GM12878 (cell line): ENCODE measurements around the gene DMPK. TPM values are rescaled to one million over a fixed set of nuclear protein-coding genes. Genes with fewer than 3 reads are reported as not detected.

Experiments used
- ATAC-seq: fragments of 200-7000 bp; cut with Tn5 transposase; 3 replicates; pipeline ENCODE4 v1.9.1; 2020; ENCODE audit warnings: mild to moderate bottlenecking, moderate library complexity
- BruUV-seq: library from RNA; stranded (reverse); fragments of 400-500 nt; replicated peaks from 2 replicates; lab custom pipeline; 2021; lab: Mats Ljungman, UMichigan
- CTCF ChIA-PET: fragments of 300-600 bp; sonication (Branson Sonifier 250); formaldehyde crosslinking; extraction: SDS; loops from one replicate; lab custom pipeline; 2021; ENCODE audit warnings: inconsistent platforms; lab: Yijun Ruan, JAX
- POLR2A ChIA-PET: fragments of 350-600 bp; formaldehyde crosslinking; extraction: SDS; loops from one replicate; lab custom pipeline; 2021; ENCODE audit warnings: inconsistent platforms; lab: Charles Lee
- RAD21 ChIA-PET: fragments of 300-600 bp; sonication (Branson Sonifier 250); formaldehyde crosslinking; loops from one replicate; lab custom pipeline; 2023; ENCODE audit warnings: antibody characterized with exemption; ENCODE audit not compliant: unreplicated experiment; lab: Charles Lee
- SMC1A ChIA-PET: fragments of 300-600 bp; sonication (Branson Sonifier 250); formaldehyde crosslinking; loops from one replicate; lab custom pipeline; 2023; ENCODE audit not compliant: unreplicated experiment, uncharacterized antibody; lab: Charles Lee
- DNase-seq: peaks from one replicate; pipeline ENCODE4 v3.0.0-alpha.2; 2011; ENCODE audit warnings: low read depth, low spot score
- FAIRE-seq: peaks from 3 replicates; lab custom pipeline; 2011; peaks lifted over from hg19 to GRCh38; lab: Jason Lieb, UNC
- H2AFZ ChIP-seq: 2 replicates; pipeline ENCODE4 v1.6.0; 2011; ENCODE audit warnings: low read depth, low read length, control low read depth; ENCODE audit not compliant: control insufficient read depth
- H3K27ac ChIP-seq: 2 replicates; pipeline ENCODE4 v1.5.1; 2011; ENCODE audit warnings: control low read depth; ENCODE audit not compliant: control insufficient read depth, insufficient read depth
- H3K27me3 ChIP-seq, 2 experiments: replicated peaks in 1 of 2; 2 replicates each; pipeline versions ENCODE4 v1.6.0 to v1.6.1; 2011; ENCODE audit warnings: low read length in 1 of 2; ENCODE audit not compliant: control insufficient read depth in 2 of 2, insufficient read depth in 2 of 2
- H3K36me3 ChIP-seq, 2 experiments: 2 replicates each; pipeline ENCODE4 v1.5.1; 2011; ENCODE audit warnings: low read length in 1 of 2; ENCODE audit not compliant: control insufficient read depth in 2 of 2, insufficient read depth in 2 of 2
- H3K4me1 ChIP-seq: 2 replicates; pipeline ENCODE4 v1.6.1; 2011; ENCODE audit warnings: mild to moderate bottlenecking, low read length, moderate library complexity, mixed read lengths; ENCODE audit not compliant: control insufficient read depth, insufficient read depth
- H3K4me2 ChIP-seq: 2 replicates; pipeline ENCODE4 v1.6.0; 2011; ENCODE audit warnings: control low read depth; ENCODE audit not compliant: control insufficient read depth, insufficient read depth
- H3K4me3 ChIP-seq: fragments of 200-600 bp; sonication (generic); 2 replicates; pipeline ENCODE4 v1.5.1; 2016
- H3K79me2 ChIP-seq: 2 replicates; pipeline ENCODE4 v1.6.0; 2011; ENCODE audit warnings: low read length; ENCODE audit not compliant: control insufficient read depth, insufficient read depth
- H3K9ac ChIP-seq: 2 replicates; pipeline ENCODE4 v1.8.0; 2011; ENCODE audit warnings: low read length, control low read depth, mixed read lengths; ENCODE audit not compliant: control insufficient read depth, insufficient read depth
- H3K9me3 ChIP-seq: replicated peaks from 3 replicates; pipeline ENCODE4 v1.5.1; 2011; ENCODE audit warnings: mild to moderate bottlenecking, low read length; ENCODE audit not compliant: control insufficient read depth, insufficient read depth
- H4K20me1 ChIP-seq: 2 replicates; pipeline ENCODE4 v1.6.0; 2011; ENCODE audit not compliant: control insufficient read depth, insufficient read depth
- EED ChIP-seq: sonication (generic); IDR thresholded peaks from 2 replicates; pipeline ENCODE4 v1.6.1; 2016; ENCODE audit warnings: antibody characterized with exemption, low read depth
- EGR1 ChIP-seq, 2 experiments: IDR thresholded peaks; 1 replicate in 1 of 2; 2 replicates in 1 of 2; pipeline ENCODE4 v1.6.1; 2011 to 2012; ENCODE audit warnings: low read depth in 2 of 2, low read length in 2 of 2, borderline replicate concordance in 1 of 2, mild to moderate bottlenecking in 1 of 2, moderate library complexity in 1 of 2
- GATAD2B ChIP-seq: fragments of 450-650 bp; conservative IDR thresholded peaks from 2 replicates; pipeline ENCODE4 v1.6.1; 2017; ENCODE audit warnings: low read depth, mild to moderate bottlenecking, moderate library complexity
- IKZF2 ChIP-seq, 2 experiments: fragments of 450-650 bp; IDR thresholded peaks; 2 replicates each; pipeline ENCODE4 v1.6.1; 2017; ENCODE audit warnings: mild to moderate bottlenecking in 2 of 2, moderate library complexity in 2 of 2
- KDM1A ChIP-seq: fragments of 200-600 bp; sonication (generic); IDR thresholded peaks from 2 replicates; pipeline ENCODE4 v1.6.1; 2016; ENCODE audit warnings: borderline replicate concordance
- MLLT1 ChIP-seq: fragments of 450-650 bp; IDR thresholded peaks from 2 replicates; pipeline ENCODE4 v1.6.1; 2016; ENCODE audit warnings: mild to moderate bottlenecking
- MYC ChIP-seq: IDR thresholded peaks from 2 replicates; pipeline ENCODE4 v1.6.1; 2011; ENCODE audit warnings: mild to moderate bottlenecking, low read length, moderate library complexity, inconsistent platforms; ENCODE audit not compliant: insufficient read depth, insufficient replicate concordance, insufficient read length, severe bottlenecking
- NFXL1 ChIP-seq: fragments of 450-650 bp; IDR thresholded peaks from 2 replicates; pipeline ENCODE4 v1.6.1; 2017; ENCODE audit warnings: antibody characterized with exemption, mild to moderate bottlenecking, borderline replicate concordance
- NR2C2 ChIP-seq: IDR thresholded peaks from 2 replicates; pipeline ENCODE4 v1.6.1; 2011; ENCODE audit warnings: borderline replicate concordance, low read depth; ENCODE audit not compliant: control insufficient read depth, insufficient read length
- PAX8 ChIP-seq: fragments of 450-650 bp; IDR thresholded peaks from 2 replicates; pipeline ENCODE4 v1.6.1; 2017; ENCODE audit warnings: mild to moderate bottlenecking, moderate library complexity
- RUNX3 ChIP-seq: IDR thresholded peaks from 2 replicates; pipeline ENCODE4 v1.6.1; 2012; ENCODE audit warnings: low read length, inconsistent platforms
- SKIL ChIP-seq: fragments of 450-650 bp; IDR thresholded peaks from 2 replicates; pipeline ENCODE4 v1.6.1; 2017; ENCODE audit warnings: mild to moderate bottlenecking, low read depth, inconsistent platforms; ENCODE audit not compliant: poor library complexity, severe bottlenecking
- SMAD1 ChIP-seq: fragments of 450-650 bp; IDR thresholded peaks from 2 replicates; pipeline ENCODE4 v1.6.1; 2018; ENCODE audit warnings: mild to moderate bottlenecking, low read depth; ENCODE audit not compliant: partially characterized antibody
- SUPT20H ChIP-seq: IDR thresholded peaks from 2 replicates; pipeline ENCODE4 v1.6.1; 2011; ENCODE audit warnings: low read depth, mild to moderate bottlenecking, low read length, moderate library complexity, borderline replicate concordance; ENCODE audit not compliant: control insufficient read depth
- USF1 ChIP-seq: IDR thresholded peaks from 2 replicates; pipeline ENCODE4 v1.6.1; 2011; ENCODE audit warnings: borderline replicate concordance, low read depth, mild to moderate bottlenecking, moderate library complexity, mixed read lengths, low read length; ENCODE audit not compliant: insufficient read depth; ENCODE audit errors: extremely low read length
- ZNF622 ChIP-seq: fragments of 450-650 bp; IDR thresholded peaks from 2 replicates; pipeline ENCODE4 v1.6.1; 2017; ENCODE audit warnings: mild to moderate bottlenecking, inconsistent platforms
- WGBS: methylation state at CpG from one replicate; pipeline ENCODE4 v1.1.6; 2016; ENCODE audit warnings: low lambda C conversion rate; ENCODE audit not compliant: insufficient replicate concordance, insufficient coverage; ENCODE audit errors: missing lambda C conversion rate; 5-methylcytosine and 5-hydroxymethylcytosine counted together
- in situ Hi-C: fragments of 300-500 bp; cut with MboI; formaldehyde crosslinking; loops from 9 replicates; pipeline ENCODE4 v1.14.3; 2018; ENCODE audit warnings: mixed read lengths
- intact Hi-C: fragments of 100-400 bp; cut with micrococcal nuclease; formaldehyde crosslinking; loops from one replicate; pipeline ENCODE4 v1.14.2; 2022; ENCODE audit not compliant: unreplicated experiment
- polyA plus RNA-seq, 11 experiments: library from polyadenylated mRNA; depleted of rRNA in 4 of 11; unstranded in 6 of 11; stranded (reverse) in 5 of 11; fragments of >200 nt; fragmentation: Nextera tagmentation in 4 of 11; fragmentation: Illumina TruSeq in 1 of 11; extraction: Ambion mirVana in 4 of 11; extraction: Trizol in 1 of 11; gene quantifications; 1 replicate in 1 of 11; 2 replicates in 10 of 11; pipeline versions ENCODE4 v1.2.1 to v1.2.3, GENCODE V29; 2011 to 2016; ENCODE audit warnings: inconsistent platforms in 2 of 11, missing spikeins in 2 of 11, low read depth in 1 of 11
- total RNA-seq, 4 experiments: library from RNA; depleted of rRNA in 3 of 4; stranded (reverse); fragments of >200 nt in 3 of 4; fragmentation: Illumina TruSeq in 1 of 4; extraction: Trizol in 1 of 4; gene quantifications; 2 replicates each; pipeline versions ENCODE4 v1.2.1 to v1.2.3, GENCODE V29; 2013 to 2021
- TF ChIP-seq, protein P1 (sequence below): fragments of 450-650 bp; IDR thresholded peaks from 2 replicates; pipeline ENCODE4 v1.6.1; 2016; ENCODE audit warnings: mild to moderate bottlenecking

Gene DMPK
- total and polyA plus RNA-seq, 10 of the 15 experiments (the other 5 are each of a cell fraction or from before 2014, with no cell fraction given) = 0.60 to 33.6 (median 5.2) TPM

GRCh38 chr19:45817010-45817724 lies 34.9 kb upstream of the DMPK start:
- SMC1A ChIA-PET = interaction anchor here (0.6 to 1.8 kb wide), 5 partner anchors 17 to 200 kb away, joined by 3 to 9 read pairs (median 5); partner anchors contain the start of gene SYMPK
- 20% methylated on average over 23 of the region's 24 CpGs for WGBS
- no TSS peak for BruUV-seq
- H3K4me1 ChIP-seq = no peaks in the 10 kb centered on the region
- no peak overlapping the region for H3K4me2 ChIP-seq
- H3K9me3 ChIP-seq = no peaks in the 10 kb centered on the region
- ATAC-seq (peak; percentile 99), DNase-seq (peak; percentile 75), FAIRE-seq (peak; percentile 97)
- in situ Hi-C loops = no loop called here
- intact Hi-C loops = loop anchor here (1.0 to 10.0 kb wide), 3 partner anchors 66 to 178 kb away; partner anchors contain the start of genes CCDC61 and MYPOP
- H3K27me3 ChIP-seq = no peaks in the 10 kb centered on the region
- H3K79me2 ChIP-seq = no peaks in the 10 kb centered on the region
- H3K27ac ChIP-seq = no peak overlapping the region
- POLR2A ChIA-PET = interaction anchor here (0.6 to 1.9 kb wide), 5 partner anchors 17 to 65 kb away, joined by 3 to 8 read pairs (median 4); partner anchors contain the start of gene SYMPK
- no peak overlapping the region for H3K4me3 ChIP-seq
- H4K20me1 ChIP-seq = no peaks in the 10 kb centered on the region
- CTCF ChIA-PET = interaction anchor here (0.5 to 2.4 kb wide), 44 partner anchors 9 to 525 kb away, joined by 3 to 28 read pairs (median 4); partner anchors contain the start of genes CCDC61, DMWD, FBXO46 and FOXA3
- peaks cover 4 to 6% of the 10 kb centered on the region in 2 experiments for H3K36me3 ChIP-seq
- no peak overlapping the region for H2AFZ ChIP-seq
- no peak overlapping the region for H3K9ac ChIP-seq
- RAD21 ChIA-PET = interaction anchor here (0.7 to 1.9 kb wide), 10 partner anchors 8 to 199 kb away, joined by 3 to 14 read pairs (median 6); partner anchors contain the start of genes CCDC61, FOXA3, IRF2BP1 and MYPOP
- no peak for TF ChIP-seq SMAD1
- TF ChIP-seq RUNX3 = peak; percentile 97
- no peak for TF ChIP-seq SUPT20H
- no peak for TF ChIP-seq MYC
- no peak for TF ChIP-seq PAX8
- no peak for TF ChIP-seq ZNF622
- TF ChIP-seq, protein P1, sequence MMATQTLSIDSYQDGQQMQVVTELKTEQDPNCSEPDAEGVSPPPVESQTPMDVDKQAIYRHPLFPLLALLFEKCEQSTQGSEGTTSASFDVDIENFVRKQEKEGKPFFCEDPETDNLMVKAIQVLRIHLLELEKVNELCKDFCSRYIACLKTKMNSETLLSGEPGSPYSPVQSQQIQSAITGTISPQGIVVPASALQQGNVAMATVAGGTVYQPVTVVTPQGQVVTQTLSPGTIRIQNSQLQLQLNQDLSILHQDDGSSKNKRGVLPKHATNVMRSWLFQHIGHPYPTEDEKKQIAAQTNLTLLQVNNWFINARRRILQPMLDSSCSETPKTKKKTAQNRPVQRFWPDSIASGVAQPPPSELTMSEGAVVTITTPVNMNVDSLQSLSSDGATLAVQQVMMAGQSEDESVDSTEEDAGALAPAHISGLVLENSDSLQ = no peak
- TF ChIP-seq EGR1 (IDR thresholded peaks at IDR 0.05; ENCODE audit: borderline replicate concordance in 1 of 2, low read depth in 2 of 2, low read length in 2 of 2) = no peak
- TF ChIP-seq MLLT1 = peak; percentile 67; the same call in 1 of the 2 replicates
- no peak for TF ChIP-seq EED
- no peak for TF ChIP-seq GATAD2B
- TF ChIP-seq SKIL = no peak
- no peak for TF ChIP-seq IKZF2 (IDR thresholded peaks at IDR 0.05)
- TF ChIP-seq KDM1A = no peak
- TF ChIP-seq NR2C2 = no peak
- TF ChIP-seq NFXL1 = no peak
- TF ChIP-seq USF1 = peak; percentile 75
